Measurements from ENCODE around the gene RBM19.

DNA sequence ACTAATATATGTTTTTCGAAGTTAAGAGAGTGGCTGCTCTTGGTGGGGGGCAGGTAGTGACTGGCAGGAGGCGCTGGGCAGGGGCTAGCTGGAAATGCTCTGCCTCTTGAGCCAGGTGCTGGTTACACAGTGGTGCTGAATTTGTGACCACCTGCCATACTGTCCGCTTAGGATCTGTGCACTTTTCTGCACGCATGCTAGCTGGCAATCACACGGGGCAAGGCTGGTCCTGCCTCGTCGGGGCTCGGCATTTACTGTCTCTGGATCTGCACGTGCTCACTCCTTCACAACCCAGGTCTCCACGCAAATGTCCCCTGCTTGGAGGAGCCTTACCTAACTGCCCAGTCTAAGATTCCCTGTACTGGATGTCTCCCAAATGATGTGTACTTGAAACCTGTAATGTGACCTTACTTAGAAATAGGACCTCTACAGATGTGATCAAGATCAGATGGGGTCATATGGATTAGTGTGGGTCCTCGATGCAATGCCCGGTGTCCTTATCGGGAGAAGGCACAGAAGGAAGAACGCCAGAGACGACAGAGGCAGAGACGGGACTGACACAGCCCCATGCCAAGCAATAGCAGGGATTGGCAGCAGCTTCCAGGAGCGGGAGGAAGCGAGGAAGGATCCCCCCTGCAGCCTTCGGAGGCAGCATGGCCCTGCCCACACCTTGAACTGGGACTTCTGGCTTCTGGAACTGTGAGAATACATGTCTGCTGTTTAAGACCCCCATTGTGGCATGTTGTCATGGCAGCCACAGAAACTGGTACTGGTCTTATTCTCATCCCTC lies 59.5 kb downstream of the RBM19 start:
- TF ChIP-seq, protein P1, sequence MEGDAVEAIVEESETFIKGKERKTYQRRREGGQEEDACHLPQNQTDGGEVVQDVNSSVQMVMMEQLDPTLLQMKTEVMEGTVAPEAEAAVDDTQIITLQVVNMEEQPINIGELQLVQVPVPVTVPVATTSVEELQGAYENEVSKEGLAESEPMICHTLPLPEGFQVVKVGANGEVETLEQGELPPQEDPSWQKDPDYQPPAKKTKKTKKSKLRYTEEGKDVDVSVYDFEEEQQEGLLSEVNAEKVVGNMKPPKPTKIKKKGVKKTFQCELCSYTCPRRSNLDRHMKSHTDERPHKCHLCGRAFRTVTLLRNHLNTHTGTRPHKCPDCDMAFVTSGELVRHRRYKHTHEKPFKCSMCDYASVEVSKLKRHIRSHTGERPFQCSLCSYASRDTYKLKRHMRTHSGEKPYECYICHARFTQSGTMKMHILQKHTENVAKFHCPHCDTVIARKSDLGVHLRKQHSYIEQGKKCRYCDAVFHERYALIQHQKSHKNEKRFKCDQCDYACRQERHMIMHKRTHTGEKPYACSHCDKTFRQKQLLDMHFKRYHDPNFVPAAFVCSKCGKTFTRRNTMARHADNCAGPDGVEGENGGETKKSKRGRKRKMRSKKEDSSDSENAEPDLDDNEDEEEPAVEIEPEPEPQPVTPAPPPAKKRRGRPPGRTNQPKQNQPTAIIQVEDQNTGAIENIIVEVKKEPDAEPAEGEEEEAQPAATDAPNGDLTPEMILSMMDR (IDR thresholded peaks at IDR 0.05) = no peak
- TF ChIP-seq POLR2A (IDR thresholded peaks at IDR 0.05) = no peak

Data from heart left ventricle (tissue), 13 donors.